ENCODE data around the gene MOG. TPM values are rescaled to one million over a fixed set of nuclear protein-coding genes. Genes with fewer than 3 reads are reported as not detected.
A peak's percentile ranks its signal among the peaks of the same experiment; 100 is the strongest.

MOG gene
- total and polyA plus RNA-seq, 2 experiments from 2014 or later, result 0.55 to 2.5 TPM

- H3K9me2 ChIP-seq (ENCODE audit: insufficient read depth), result no peaks in the 10 kb centered on the region
- Mint-ChIP-seq H3K27ac (no peak overlapping the region), H3K36me3 (ENCODE audit: low read depth) (peaks cover 7% of the 10 kb centered on the region; the same call in 2 of the 3 replicates), H3K4me3 (no peak overlapping the region), H3K9me3 (peaks cover 9% of the 10 kb centered on the region), H3K4me1 (peaks cover 10% of the 10 kb centered on the region; the same call in 2 of the 3 replicates), H3K27me3 (ENCODE audit: insufficient read depth, low read depth, poor library complexity) (peaks cover 14% of the 10 kb centered on the region)
- DNase-seq (ENCODE audit: low spot score) (no peak), ATAC-seq (no peak)
- no peak overlapping the region for H3K4me2 ChIP-seq
- H3K79me2 ChIP-seq (replicated peaks; ENCODE audit: insufficient read depth), result no peaks in the 10 kb centered on the region
- no peaks in the 10 kb centered on the region; the same call in 1 of the 2 replicates for H3F3A ChIP-seq (replicated peaks; ENCODE audit: low read depth)
- H3K27me3 ChIP-seq (ENCODE audit: insufficient read depth), result no peaks in the 10 kb centered on the region
- no peak overlapping the region for H3K4me3 ChIP-seq
- no peak for TF ChIP-seq ZNF114 (CRISPR knock-in tag; IDR thresholded peaks at IDR 0.05)
- no peak for TF ChIP-seq CREB1 (CRISPR knock-in tag; IDR thresholded peaks at IDR 0.05; ENCODE audit: low read depth)
- peak overlapping the region; percentile 59; the same call in 1 of the 2 replicates for H2AFZ ChIP-seq
- no peak overlapping the region for H3K27ac ChIP-seq (ENCODE audit: low read depth)
- no peaks in the 10 kb centered on the region for H3K4me1 ChIP-seq (ENCODE audit: insufficient read depth)
- no peaks in the 10 kb centered on the region for H4K20me1 ChIP-seq (replicated peaks; ENCODE audit: insufficient read depth)
- H3K36me3 ChIP-seq (ENCODE audit: insufficient read depth), result no peaks in the 10 kb centered on the region
Observed at GRCh38 chr6:29694637-29695036, 37.7 kb downstream of the MOG start.

- H3K36me3 Mint-ChIP-seq (ENCODE audit: low read depth), result peaks cover 7% of the 10 kb centered on the region; the same call in 2 of the 3 replicates
- H4K20me1 ChIP-seq (replicated peaks; ENCODE audit: insufficient read depth), result no peaks in the 10 kb centered on the region
- H3K27ac ChIP-seq (ENCODE audit: low read depth), result no peak overlapping the region
- H3K9me2 ChIP-seq (ENCODE audit: insufficient read depth), result no peaks in the 10 kb centered on the region
- no peak overlapping the region for H3K4me3 Mint-ChIP-seq
- no peaks in the 10 kb centered on the region for H3K27me3 ChIP-seq (ENCODE audit: insufficient read depth)
- ATAC-seq (peak; percentile 95), DNase-seq (ENCODE audit: low spot score) (peak; percentile 79)
- peaks cover 9% of the 10 kb centered on the region for H3K9me3 Mint-ChIP-seq
- no peaks in the 10 kb centered on the region for H3K79me2 ChIP-seq (replicated peaks; ENCODE audit: insufficient read depth)
- H3K4me1 ChIP-seq (ENCODE audit: insufficient read depth), result no peaks in the 10 kb centered on the region
- no peak overlapping the region for H3K4me3 ChIP-seq
- peaks cover 14% of the 10 kb centered on the region for H3K27me3 Mint-ChIP-seq (ENCODE audit: insufficient read depth, low read depth, poor library complexity)
- peak overlapping the region; percentile 57 for H2AFZ ChIP-seq
- no peak overlapping the region for H3K27ac Mint-ChIP-seq
- TF ChIP-seq CTCF (conservative IDR thresholded peaks at IDR 0.05; ENCODE audit: low read depth in 2 of 2), result peak; percentile 83 to 90
- TF ChIP-seq NANOG (IDR thresholded peaks at IDR 0.05; ENCODE audit: borderline replicate concordance), result no peak
- peaks cover 10% of the 10 kb centered on the region; the same call in 2 of the 3 replicates for H3K4me1 Mint-ChIP-seq
- no peaks in the 10 kb centered on the region; the same call in 1 of the 2 replicates for H3F3A ChIP-seq (replicated peaks; ENCODE audit: low read depth)
- H3K4me2 ChIP-seq, result no peak overlapping the region
- no peaks in the 10 kb centered on the region for H3K36me3 ChIP-seq (ENCODE audit: insufficient read depth)
Observed at GRCh38 chr6:29696147-29697125, 39.5 kb downstream of the MOG start.

GRCh38 chr6:29702519-29703103 lies 45.7 kb downstream of the MOG start:
- no peak overlapping the region for H3K4me2 ChIP-seq
- no peak overlapping the region for H3K27ac Mint-ChIP-seq
- H3K79me2 ChIP-seq (replicated peaks; ENCODE audit: insufficient read depth), result no peaks in the 10 kb centered on the region
- no peaks in the 10 kb centered on the region for H3K36me3 ChIP-seq (ENCODE audit: insufficient read depth)
- no peaks in the 10 kb centered on the region for H3K9me3 Mint-ChIP-seq
- no peak overlapping the region for H3K4me3 ChIP-seq
- no peaks in the 10 kb centered on the region for H3K27me3 ChIP-seq (ENCODE audit: insufficient read depth)
- DNase-seq (ENCODE audit: low spot score), result peak; percentile 95
- H3K36me3 Mint-ChIP-seq (ENCODE audit: low read depth), result no peaks in the 10 kb centered on the region
- H2AFZ ChIP-seq, result peak overlapping the region; percentile 76; the same call in 1 of the 2 replicates
- H3F3A ChIP-seq (replicated peaks; ENCODE audit: low read depth), result no peaks in the 10 kb centered on the region
- peaks cover 7% of the 10 kb centered on the region; the same call in 1 of the 2 replicates for H3K4me1 ChIP-seq (ENCODE audit: insufficient read depth)
- H3K4me3 Mint-ChIP-seq, result no peak overlapping the region
- no peak overlapping the region for H3K27ac ChIP-seq (ENCODE audit: low read depth)
- peaks cover 12% of the 10 kb centered on the region for H3K4me1 Mint-ChIP-seq
- no peaks in the 10 kb centered on the region for H3K9me2 ChIP-seq (ENCODE audit: insufficient read depth)
- H4K20me1 ChIP-seq (replicated peaks; ENCODE audit: insufficient read depth), result no peaks in the 10 kb centered on the region
- H3K27me3 Mint-ChIP-seq (ENCODE audit: insufficient read depth, low read depth, poor library complexity), result peaks cover 2% of the 10 kb centered on the region
- ATAC-seq, result peak; percentile 99
- TF ChIP-seq ETS1 (IDR thresholded peaks at IDR 0.05) (no peak), STAT1 (IDR thresholded peaks at IDR 0.05; ENCODE audit: unreplicated experiment) (no peak), ZNF331 (CRISPR knock-in tag; IDR thresholded peaks at IDR 0.05; ENCODE audit: low read depth) (0 out of 2 replicates have a peak, but pooled peaks have one; percentile 39)
